Chondrocyte (in vitro differentiated cells): ENCODE measurements around the gene CXorf65. TPM values are rescaled to one million over a fixed set of nuclear protein-coding genes. Genes with fewer than 3 reads are reported as not detected.

Experiments
- DNase-seq: peaks from one replicate; pipeline ENCODE4 v3.0.0; 2021; ENCODE audit warnings: mixed read lengths, low spot score
- H3K27ac Mint-ChIP-seq: one replicate; pipeline ENCODE4 v1.8.0; 2021; ENCODE audit warnings: mild to moderate bottlenecking, moderate library complexity, mixed read lengths; ENCODE audit not compliant: unreplicated experiment
- H3K27me3 Mint-ChIP-seq: 2 replicates; pipeline ENCODE4 v1.8.0; 2021; ENCODE audit warnings: low read depth, mixed read lengths
- H3K36me3 Mint-ChIP-seq: 2 replicates; pipeline ENCODE4 v1.8.0; 2021; ENCODE audit warnings: low read depth, mixed read lengths
- H3K4me1 Mint-ChIP-seq: 2 replicates; pipeline ENCODE4 v1.8.0; 2021; ENCODE audit warnings: low read depth, mild to moderate bottlenecking, mixed read lengths
- H3K4me3 Mint-ChIP-seq: one replicate; pipeline ENCODE4 v1.8.0; 2021; ENCODE audit warnings: mild to moderate bottlenecking, moderate library complexity, mixed read lengths; ENCODE audit not compliant: unreplicated experiment
- H3K9me3 Mint-ChIP-seq: 2 replicates; pipeline ENCODE4 v1.8.0; 2021; ENCODE audit warnings: low read depth, mixed read lengths
- CTCF ChIP-seq: fragments of 200-600 bp; sonication (generic); IDR thresholded peaks from 2 replicates; pipeline ENCODE4 v1.5.0; 2021; ENCODE audit warnings: antibody characterized with exemption, mild to moderate bottlenecking, moderate library complexity
- total RNA-seq: library from RNA; stranded (reverse); gene quantifications from 3 replicates; pipeline ENCODE4 v1.2.1, GENCODE V29; 2021

CXorf65 gene
- total RNA-seq, 1 donor from 2014 or later: not detected

GRCh38 chrX:71099736-71100135 lies 6.8 kb downstream of the CXorf65 start:
- no peak overlapping the region for H3K4me3 Mint-ChIP-seq
- DNase-seq: no peak
- H3K4me1 Mint-ChIP-seq: peaks cover 14% of the 10 kb centered on the region
- no peak overlapping the region for H3K27ac Mint-ChIP-seq
- no peak for TF ChIP-seq CTCF
- no peaks in the 10 kb centered on the region for H3K27me3 Mint-ChIP-seq
- no peaks in the 10 kb centered on the region for H3K36me3 Mint-ChIP-seq
- H3K9me3 Mint-ChIP-seq: peaks cover 3% of the 10 kb centered on the region

GRCh38 chrX:71098951-71099506 lies 7.5 kb downstream of the CXorf65 start:
- no peak for DNase-seq
- peaks cover 12% of the 10 kb centered on the region for H3K4me1 Mint-ChIP-seq
- H3K27ac Mint-ChIP-seq: no peak overlapping the region
- TF ChIP-seq CTCF: no peak
- no peaks in the 10 kb centered on the region for H3K36me3 Mint-ChIP-seq
- H3K4me3 Mint-ChIP-seq: no peak overlapping the region
- peaks cover 3% of the 10 kb centered on the region for H3K9me3 Mint-ChIP-seq
- H3K27me3 Mint-ChIP-seq: no peaks in the 10 kb centered on the region

GRCh38 chrX:71098302-71098701 lies 8.2 kb downstream of the CXorf65 start:
- Mint-ChIP-seq H3K4me3 (no peak overlapping the region), H3K36me3 (no peaks in the 10 kb centered on the region), H3K27ac (no peak overlapping the region), H3K9me3 (peaks cover 3% of the 10 kb centered on the region), H3K27me3 (no peaks in the 10 kb centered on the region), H3K4me1 (peaks cover 8% of the 10 kb centered on the region)
- TF ChIP-seq CTCF: peak; percentile 73
- DNase-seq: no peak

- Mint-ChIP-seq H3K27me3 (no peaks in the 10 kb centered on the region), H3K36me3 (no peaks in the 10 kb centered on the region), H3K4me1 (peaks cover 8% of the 10 kb centered on the region), H3K27ac (no peak overlapping the region), H3K4me3 (peak overlapping the region; percentile 86), H3K9me3 (peaks cover 3% of the 10 kb centered on the region)
- no peak for TF ChIP-seq CTCF
- no peak for DNase-seq
Observed at GRCh38 chrX:71096760-71097032, 9.8 kb downstream of the CXorf65 start.

GRCh38 chrX:71095981-71096759 lies 10.4 kb downstream of the CXorf65 start:
- TF ChIP-seq CTCF: no peak
- H3K4me3 Mint-ChIP-seq: peak overlapping the region; percentile 86
- DNase-seq: no peak
- H3K27me3 Mint-ChIP-seq: no peaks in the 10 kb centered on the region
- H3K36me3 Mint-ChIP-seq: no peaks in the 10 kb centered on the region
- H3K4me1 Mint-ChIP-seq: peaks cover 8% of the 10 kb centered on the region
- H3K27ac Mint-ChIP-seq: peak overlapping the region; percentile 89
- peaks cover 3% of the 10 kb centered on the region for H3K9me3 Mint-ChIP-seq
